Suprapubic skin (tissue), 4 donors: ENCODE results near the gene MAP7.

Source experiments
- CTCF ChIP-seq, 2 donors: fragments of 200-600 bp in 1 of 2; fragments of 450-650 bp in 1 of 2; sonication (generic) in 1 of 2; IDR thresholded peaks; one replicate each; pipeline ENCODE4 v1.5.1; 2016 to 2019; ENCODE audit warnings: antibody characterized with exemption in 2 of 2, mild to moderate bottlenecking in 1 of 2, moderate library complexity in 1 of 2
- POLR2A ChIP-seq, 2 donors: fragments of 450-650 bp; IDR thresholded peaks; one replicate each; pipeline ENCODE4 v1.6.1; 2017; ENCODE audit warnings: antibody characterized with exemption in 2 of 2, mild to moderate bottlenecking in 2 of 2, moderate library complexity in 2 of 2
- POLR2AphosphoS5 ChIP-seq, 3 donors: sonication (generic); formaldehyde crosslinking; IDR thresholded peaks; one replicate each; pipeline ENCODE4 v1.6.1; 2017; ENCODE audit warnings: antibody characterized with exemption in 3 of 3

- TF ChIP-seq CTCF (IDR thresholded peaks at IDR 0.05) (no peak), POLR2AphosphoS5 (IDR thresholded peaks at IDR 0.05) (no peak), POLR2A (IDR thresholded peaks at IDR 0.05) (no peak)
Measured at GRCh38 chr6:136494059-136494458, 56.2 kb downstream of the MAP7 start.
